ENCODE measurements around the gene CHCHD3. TPM values are rescaled to one million over a fixed set of nuclear protein-coding genes. Genes with fewer than 3 reads are reported as not detected.

CHCHD3 gene
- total RNA-seq, 2 donors from 2014 or later = 36.1 to 43.0 TPM

- Histone ChIP-seq H3K9me3 (no peaks in the 10 kb centered on the region), H3K27ac (no peak overlapping the region), H3K27me3 (replicated peaks; ENCODE audit: insufficient read depth) (no peaks in the 10 kb centered on the region), H3K36me3 (no peaks in the 10 kb centered on the region), H3K4me3 (no peak overlapping the region), H3K4me1 (ENCODE audit: control insufficient read depth in 1 of 2, low read depth in 2 of 2) (no peaks in the 10 kb centered on the region)
- TF ChIP-seq, protein P1, sequence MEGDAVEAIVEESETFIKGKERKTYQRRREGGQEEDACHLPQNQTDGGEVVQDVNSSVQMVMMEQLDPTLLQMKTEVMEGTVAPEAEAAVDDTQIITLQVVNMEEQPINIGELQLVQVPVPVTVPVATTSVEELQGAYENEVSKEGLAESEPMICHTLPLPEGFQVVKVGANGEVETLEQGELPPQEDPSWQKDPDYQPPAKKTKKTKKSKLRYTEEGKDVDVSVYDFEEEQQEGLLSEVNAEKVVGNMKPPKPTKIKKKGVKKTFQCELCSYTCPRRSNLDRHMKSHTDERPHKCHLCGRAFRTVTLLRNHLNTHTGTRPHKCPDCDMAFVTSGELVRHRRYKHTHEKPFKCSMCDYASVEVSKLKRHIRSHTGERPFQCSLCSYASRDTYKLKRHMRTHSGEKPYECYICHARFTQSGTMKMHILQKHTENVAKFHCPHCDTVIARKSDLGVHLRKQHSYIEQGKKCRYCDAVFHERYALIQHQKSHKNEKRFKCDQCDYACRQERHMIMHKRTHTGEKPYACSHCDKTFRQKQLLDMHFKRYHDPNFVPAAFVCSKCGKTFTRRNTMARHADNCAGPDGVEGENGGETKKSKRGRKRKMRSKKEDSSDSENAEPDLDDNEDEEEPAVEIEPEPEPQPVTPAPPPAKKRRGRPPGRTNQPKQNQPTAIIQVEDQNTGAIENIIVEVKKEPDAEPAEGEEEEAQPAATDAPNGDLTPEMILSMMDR (IDR thresholded peaks at IDR 0.05) = no peak
- ATAC-seq (ENCODE audit: insufficient number of reproducible peaks, low FRiP score, low read depth) = no peak
- no peak for DNase-seq (ENCODE audit: low spot score)
Observed at GRCh38 chr7:132891554-132891953, 190.3 kb downstream of the CHCHD3 start.

GRCh38 chr7:132882714-132883428 is 199.0 kb downstream of the CHCHD3 start:
- ATAC-seq (ENCODE audit: insufficient number of reproducible peaks, low FRiP score, low read depth) (no peak), DNase-seq (ENCODE audit: low spot score) (no peak)
- Histone ChIP-seq H3K36me3 (no peaks in the 10 kb centered on the region), H3K4me1 (ENCODE audit: control insufficient read depth in 1 of 2, low read depth in 2 of 2) (no peaks in the 10 kb centered on the region), H3K27ac (no peak overlapping the region), H3K9me3 (no peaks in the 10 kb centered on the region), H3K4me3 (no peak overlapping the region), H3K27me3 (replicated peaks; ENCODE audit: insufficient read depth) (no peaks in the 10 kb centered on the region)
- TF ChIP-seq, protein P1 (IDR thresholded peaks at IDR 0.05) = no peak

DNA sequence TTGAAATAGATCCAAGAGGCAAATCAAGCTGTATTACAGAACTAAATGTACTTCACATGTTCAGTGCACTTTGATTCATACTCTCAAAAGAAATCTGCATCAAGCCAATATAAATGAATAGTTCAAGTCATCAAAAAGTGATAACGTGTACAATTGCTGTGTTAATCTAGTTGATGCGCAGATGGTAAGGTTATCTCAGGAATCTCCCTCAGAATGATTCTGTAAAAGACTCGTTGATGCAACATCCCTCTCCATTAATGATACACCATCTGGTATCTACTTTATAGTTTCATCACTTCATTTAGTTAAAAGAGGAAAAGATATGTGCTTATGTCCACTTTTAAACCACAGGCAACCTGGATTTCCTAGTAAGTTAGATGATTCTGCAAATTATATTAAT is 200.6 kb downstream of the CHCHD3 start:
- H3K9me3 ChIP-seq = no peaks in the 10 kb centered on the region
- H3K4me3 ChIP-seq = no peak overlapping the region
- no peaks in the 10 kb centered on the region for H3K4me1 ChIP-seq (ENCODE audit: control insufficient read depth in 1 of 2, low read depth in 2 of 2)
- H3K36me3 ChIP-seq = no peaks in the 10 kb centered on the region
- H3K27ac ChIP-seq = no peak overlapping the region
- H3K27me3 ChIP-seq (replicated peaks; ENCODE audit: insufficient read depth) = no peaks in the 10 kb centered on the region
- TF ChIP-seq, protein P1 (IDR thresholded peaks at IDR 0.05) = no peak
- no peak for ATAC-seq (ENCODE audit: insufficient number of reproducible peaks, low FRiP score, low read depth)
- DNase-seq (ENCODE audit: low spot score) = no peak

DNA sequence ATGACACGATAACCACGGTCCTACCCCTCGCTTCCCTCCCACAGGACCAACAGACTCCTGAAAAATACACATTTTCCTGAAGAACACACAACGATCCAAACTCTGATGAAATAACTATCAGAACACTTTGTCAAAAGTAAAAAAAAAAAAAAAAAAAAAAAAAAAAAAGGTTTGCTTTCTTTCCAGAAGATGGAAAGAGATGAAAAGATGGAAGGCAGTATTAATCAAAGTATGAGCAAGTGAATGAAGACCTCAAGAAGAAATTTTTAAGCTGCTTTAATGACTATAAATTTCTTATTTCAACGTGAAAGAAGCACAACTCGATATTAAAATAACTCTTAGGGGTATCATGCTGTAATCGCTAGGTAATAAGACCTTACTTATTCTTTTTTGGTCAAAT is 202.3 kb downstream of the CHCHD3 start:
- no peak overlapping the region for H3K4me3 ChIP-seq
- ATAC-seq (ENCODE audit: insufficient number of reproducible peaks, low FRiP score, low read depth) (no peak), DNase-seq (ENCODE audit: low spot score) (no peak)
- no peaks in the 10 kb centered on the region for H3K27me3 ChIP-seq (replicated peaks; ENCODE audit: insufficient read depth)
- no peaks in the 10 kb centered on the region for H3K4me1 ChIP-seq (ENCODE audit: control insufficient read depth in 1 of 2, low read depth in 2 of 2)
- no peaks in the 10 kb centered on the region for H3K36me3 ChIP-seq
- TF ChIP-seq, protein P1 (IDR thresholded peaks at IDR 0.05) = no peak
- H3K27ac ChIP-seq = no peak overlapping the region
- H3K9me3 ChIP-seq = no peaks in the 10 kb centered on the region

- Histone ChIP-seq H3K4me1 (ENCODE audit: control insufficient read depth in 1 of 2, low read depth in 2 of 2) (no peaks in the 10 kb centered on the region), H3K27ac (no peak overlapping the region), H3K4me3 (no peak overlapping the region), H3K27me3 (replicated peaks; ENCODE audit: insufficient read depth) (no peaks in the 10 kb centered on the region), H3K36me3 (no peaks in the 10 kb centered on the region), H3K9me3 (no peaks in the 10 kb centered on the region)
- DNase-seq (ENCODE audit: low spot score) (no peak), ATAC-seq (ENCODE audit: insufficient number of reproducible peaks, low FRiP score, low read depth) (no peak)
- TF ChIP-seq, protein P1 (IDR thresholded peaks at IDR 0.05) = no peak
Observed at GRCh38 chr7:132878204-132878919, 203.5 kb downstream of the CHCHD3 start.

Data from thoracic aorta (tissue), 2 donors.